HuH-7 (cell line): ENCODE results near the gene PTGS1.
"Not testable (repeated sequence)": the region's sequence is repeated elsewhere in the genome, so short reads cannot be mapped to it uniquely, and the experiment has no call there.

ENCODE experiments used
- DNase-seq: peaks from one replicate; pipeline ENCODE4 v3.0.0; 2011; ENCODE audit warnings: low spot score

Gene PTGS1

DNA sequence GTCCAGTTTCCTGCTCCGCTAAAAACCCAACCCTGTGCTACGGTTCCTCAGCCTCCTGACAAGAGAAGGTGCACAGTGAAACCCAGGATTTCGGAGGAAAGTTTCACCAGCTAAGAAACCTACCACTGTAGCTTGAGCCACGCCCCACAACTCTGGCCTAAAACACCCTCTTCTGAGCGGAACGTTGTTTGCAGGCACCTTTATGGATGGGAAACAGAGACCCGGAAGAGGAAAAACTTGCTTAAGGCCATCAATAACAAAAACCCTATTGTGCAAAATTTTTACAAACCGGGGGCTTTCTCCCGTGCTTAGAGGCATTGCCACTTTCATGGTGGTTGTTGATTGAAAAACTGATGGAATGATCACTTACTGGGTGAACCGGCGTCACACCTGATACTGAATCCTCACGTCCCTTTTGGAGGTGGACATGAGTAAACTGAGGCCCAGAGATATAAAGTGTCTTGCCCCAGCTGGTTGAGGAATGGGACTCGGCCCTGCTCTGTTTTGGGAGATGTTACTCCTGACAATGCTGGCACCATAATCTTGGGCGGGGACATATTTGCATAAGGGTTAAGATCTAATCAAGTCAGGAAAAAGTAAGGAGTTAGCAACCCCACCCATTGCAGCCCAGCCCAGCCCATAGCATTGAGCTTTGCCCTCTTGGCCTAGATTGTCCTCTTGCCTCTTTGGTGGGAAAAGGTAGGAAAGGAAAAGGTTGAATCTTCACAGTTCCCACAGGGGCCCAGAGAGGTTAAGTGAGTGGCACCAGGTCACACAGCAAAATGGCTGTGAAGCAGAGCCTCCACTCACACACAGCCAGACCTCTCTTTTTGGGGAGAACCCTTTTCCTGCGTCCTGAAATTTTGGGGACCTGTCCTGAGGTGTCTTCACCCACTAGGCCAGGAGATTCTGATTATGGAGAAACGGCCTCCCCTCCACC lies 23.2 kb upstream of the PTGS1 start:
- peak; percentile 57 for DNase-seq

DNA sequence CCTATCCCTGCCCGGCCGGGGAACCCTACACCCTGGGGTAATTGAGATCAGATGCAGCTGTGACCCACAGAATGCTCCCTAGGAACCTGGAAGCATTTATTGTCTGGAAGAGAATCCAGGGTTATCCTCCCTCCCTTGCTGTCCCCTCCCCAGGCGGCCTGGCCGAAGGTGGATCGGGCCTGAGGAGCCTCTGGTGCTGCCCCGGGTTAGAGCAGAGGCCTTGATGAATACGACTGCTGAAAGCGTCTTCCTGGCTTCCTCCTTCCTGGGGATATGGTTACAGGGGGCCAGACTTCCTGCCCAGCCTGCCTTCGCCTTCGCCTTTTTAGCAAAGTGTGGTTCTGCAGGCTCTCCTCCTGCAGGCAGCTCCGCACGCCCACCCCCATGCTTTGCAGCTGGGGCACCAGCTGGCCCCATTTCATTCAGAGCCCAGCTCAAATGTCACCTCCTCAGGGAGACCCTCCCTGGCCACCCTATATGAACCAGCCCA lies 22.5 kb upstream of the PTGS1 start:
- DNase-seq, result no peak

GRCh38 chr9:122348791-122349190 lies 22.0 kb upstream of the PTGS1 start:
- no peak for DNase-seq

GRCh38 chr9:122349201-122349600 lies 21.6 kb upstream of the PTGS1 start:
- DNase-seq, result no peak

DNA sequence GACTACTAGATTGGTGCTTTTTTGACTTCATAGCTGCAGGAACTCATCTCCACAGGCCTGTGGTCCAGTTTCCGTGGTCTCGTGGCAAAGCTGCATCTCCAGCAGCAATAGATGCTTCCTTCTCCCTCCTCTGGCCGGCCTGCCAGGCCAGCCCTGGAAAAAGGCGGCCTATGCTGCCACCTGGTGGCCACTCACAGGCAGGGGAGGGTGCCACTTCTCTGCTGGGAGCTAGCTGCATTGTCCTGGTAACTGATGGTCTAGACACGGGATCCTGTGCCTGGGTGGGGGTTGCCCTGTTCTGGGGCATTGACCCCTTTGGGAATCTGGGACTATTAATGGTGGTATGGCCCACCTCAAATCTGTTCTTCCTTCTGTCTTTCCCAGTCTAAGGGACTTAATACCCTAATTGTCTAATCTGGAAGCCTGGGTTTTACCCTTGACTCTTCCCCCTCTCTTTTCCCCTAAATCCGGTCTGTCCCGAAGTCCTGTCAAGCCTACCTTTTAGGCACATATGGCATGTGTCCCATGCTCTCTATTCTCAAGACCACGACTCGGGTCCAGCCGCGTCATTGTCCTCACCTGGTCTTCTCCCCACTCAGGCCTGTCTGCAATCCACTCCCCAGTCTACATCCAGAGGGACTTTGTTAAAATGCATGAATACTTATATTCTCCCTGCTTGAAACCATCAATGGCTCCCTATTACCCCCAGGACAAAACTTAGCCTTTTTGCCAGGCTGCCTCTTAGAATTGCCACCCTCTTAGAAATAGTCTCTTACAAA lies 20.1 kb upstream of the PTGS1 start:
- DNase-seq, result peak; percentile 91

GRCh38 chr9:122354536-122355199 lies 16.2 kb upstream of the PTGS1 start:
- DNase-seq, result no peak

DNA sequence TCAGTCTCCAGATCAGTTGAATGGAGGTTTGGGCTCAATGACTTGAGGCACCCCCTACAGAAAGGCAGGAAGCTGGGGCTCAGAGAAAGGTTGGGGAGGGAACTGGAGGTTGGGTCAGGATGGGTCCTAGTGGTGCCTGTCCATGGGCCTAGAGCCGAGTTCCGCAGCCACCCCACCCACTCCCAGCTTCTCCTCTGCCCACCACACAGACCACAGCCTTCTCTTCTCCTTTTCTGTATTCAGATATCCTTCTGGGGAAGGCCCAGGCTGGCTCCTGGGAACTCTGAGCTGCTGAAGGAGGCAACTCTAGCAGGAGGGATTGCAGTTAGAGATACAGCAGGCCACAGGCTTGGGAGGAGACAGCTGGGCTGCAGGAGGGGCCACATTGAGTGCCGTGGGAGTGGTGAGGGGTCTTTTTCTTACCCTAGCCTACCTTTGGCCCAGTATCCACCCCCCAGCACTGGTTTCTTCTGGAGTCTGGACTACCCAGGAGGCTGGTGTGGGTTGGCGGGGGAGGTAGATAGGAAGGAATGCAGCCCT lies 15.4 kb upstream of the PTGS1 start:
- DNase-seq, result no peak

DNA sequence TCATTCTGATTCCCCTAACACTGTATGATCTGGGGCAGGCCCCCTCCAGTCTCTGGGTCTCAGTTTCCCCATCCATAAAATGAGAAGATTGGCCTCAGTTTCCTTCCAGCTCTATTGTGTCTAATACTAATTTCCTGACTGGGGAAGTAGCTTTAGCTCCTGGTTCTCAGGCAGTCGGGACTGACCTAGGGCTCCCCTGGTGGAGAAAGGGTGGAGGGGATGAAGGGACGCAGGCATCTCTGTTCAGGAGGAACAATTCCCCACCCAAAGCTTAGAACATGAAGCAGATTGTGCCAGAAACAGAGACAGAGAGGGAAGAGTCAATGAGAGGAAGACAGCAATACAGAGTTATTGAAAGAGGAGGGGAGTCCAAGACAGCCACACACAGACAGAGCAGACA lies 14.2 kb upstream of the PTGS1 start:
- peak; percentile 67 for DNase-seq

DNA sequence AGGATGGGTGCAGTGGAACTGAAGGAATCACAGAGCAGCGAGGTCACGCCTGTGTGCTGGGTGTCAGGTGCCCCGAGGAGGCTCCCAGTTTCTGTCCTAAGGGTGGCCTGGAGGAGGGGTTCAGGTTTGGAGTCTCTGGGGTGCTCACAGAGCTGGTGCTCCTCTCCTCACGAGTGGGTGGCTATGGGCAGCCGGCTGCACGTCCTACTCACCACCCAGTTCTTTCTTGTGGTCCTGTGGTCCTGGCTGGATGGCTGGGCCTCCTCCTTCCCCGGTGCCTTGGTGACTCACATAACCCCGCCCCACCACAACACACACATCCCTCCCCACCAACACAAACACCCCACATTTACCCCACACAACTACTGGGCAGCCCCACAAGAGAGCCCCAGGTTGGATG lies 9.9 kb upstream of the PTGS1 start:
- DNase-seq, result no peak

GRCh38 chr9:122363131-122363530 lies 7.7 kb upstream of the PTGS1 start:
- not testable (repeated sequence) for DNase-seq

DNA sequence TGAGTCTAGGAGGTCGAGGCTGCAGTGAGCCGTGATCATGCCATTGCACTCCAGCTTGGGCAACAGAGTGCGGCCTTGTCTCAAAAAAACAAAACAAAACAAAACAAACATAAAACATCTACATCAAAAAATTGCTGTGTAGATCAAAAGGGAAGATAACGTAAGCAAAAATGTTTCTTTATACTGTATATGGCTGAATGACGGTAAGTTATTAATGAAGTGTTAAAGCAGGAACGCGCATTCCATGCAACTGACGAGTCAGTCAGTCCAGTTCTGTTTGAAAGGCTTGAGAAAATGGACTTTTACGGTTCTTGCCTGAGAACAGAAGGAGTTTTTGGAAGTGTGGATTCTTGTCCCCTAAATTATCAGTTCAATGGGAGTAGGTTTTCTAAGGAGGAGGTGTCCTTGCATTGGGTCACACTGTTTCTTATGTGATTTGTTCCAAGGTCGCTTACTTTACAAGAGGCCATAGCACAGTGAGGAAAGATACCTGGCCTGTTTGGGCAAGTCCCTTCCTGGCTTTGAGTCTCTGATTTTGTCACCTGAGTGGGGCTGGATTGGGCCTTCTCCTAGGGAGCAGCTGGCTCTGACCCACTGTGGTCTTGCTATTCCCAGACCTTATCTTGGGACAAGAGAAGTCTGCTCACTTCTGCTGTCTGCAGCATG lies 6.6 kb upstream of the PTGS1 start:
- no peak for DNase-seq

DNA sequence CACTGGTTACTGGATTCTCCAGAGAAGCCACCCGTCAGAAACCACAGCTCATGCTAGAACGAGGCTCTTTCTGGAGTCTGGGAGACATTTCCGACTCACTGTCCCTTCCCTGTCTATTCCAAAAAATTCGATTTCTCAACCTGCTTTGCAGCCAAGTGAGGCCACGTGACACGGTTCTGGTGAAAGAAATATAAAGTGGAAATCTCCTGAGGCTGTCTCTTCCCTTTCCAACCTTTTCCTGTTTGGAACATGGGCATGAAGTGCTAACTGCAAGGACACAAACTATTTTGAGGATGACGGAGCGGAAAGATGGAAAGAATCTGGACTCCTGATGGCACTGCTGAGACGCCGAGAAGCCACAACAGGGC lies 6.1 kb upstream of the PTGS1 start:
- no peak for DNase-seq

- no peak for DNase-seq
Measured at GRCh38 chr9:122366074-122366660, 4.7 kb upstream of the PTGS1 start.

DNA sequence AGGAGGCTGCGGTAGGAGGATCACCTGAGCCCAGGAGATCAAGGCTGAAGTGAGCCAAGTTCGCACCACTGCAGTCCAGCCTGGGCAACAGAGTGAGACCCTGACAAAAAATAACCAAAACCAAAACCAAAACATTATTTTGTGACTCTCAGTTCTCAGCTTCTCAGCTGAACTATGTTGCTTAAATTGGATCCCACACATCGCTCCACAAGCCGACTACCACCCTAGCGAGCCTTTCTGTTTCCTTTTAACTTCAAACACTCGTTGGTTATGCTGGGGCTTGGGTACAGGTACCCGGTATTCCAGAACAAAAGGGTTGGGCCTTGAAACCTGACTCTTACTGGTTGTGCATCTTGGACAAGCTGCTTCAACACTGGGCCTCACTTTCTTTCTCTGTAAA lies 3.8 kb upstream of the PTGS1 start:
- no peak for DNase-seq

- no peak for DNase-seq
Measured at GRCh38 chr9:122367774-122368460, 2.9 kb upstream of the PTGS1 start.

DNA sequence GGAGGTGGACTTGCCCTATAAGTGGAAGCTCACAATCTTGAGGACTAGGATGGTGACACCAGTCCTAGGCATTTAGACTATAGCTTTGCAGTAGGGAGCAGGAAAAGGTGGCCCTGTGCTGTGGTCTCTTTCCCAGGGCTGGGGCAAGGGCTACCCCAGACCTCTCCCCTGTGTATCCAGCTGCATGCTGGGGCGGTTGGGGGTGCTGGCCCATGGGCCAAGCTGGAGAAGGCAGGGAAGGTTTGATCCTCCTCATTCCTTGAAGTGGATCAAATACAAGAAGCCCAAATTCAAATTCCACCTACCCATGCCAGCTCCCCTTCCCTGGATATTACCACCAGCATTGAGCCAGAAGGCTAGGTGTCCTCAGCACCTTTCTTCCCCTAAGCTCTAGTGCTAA lies 2.2 kb upstream of the PTGS1 start:
- no peak for DNase-seq

- no peak for DNase-seq
Measured at GRCh38 chr9:122370303-122370702, 521 bp upstream of the PTGS1 start.

DNA sequence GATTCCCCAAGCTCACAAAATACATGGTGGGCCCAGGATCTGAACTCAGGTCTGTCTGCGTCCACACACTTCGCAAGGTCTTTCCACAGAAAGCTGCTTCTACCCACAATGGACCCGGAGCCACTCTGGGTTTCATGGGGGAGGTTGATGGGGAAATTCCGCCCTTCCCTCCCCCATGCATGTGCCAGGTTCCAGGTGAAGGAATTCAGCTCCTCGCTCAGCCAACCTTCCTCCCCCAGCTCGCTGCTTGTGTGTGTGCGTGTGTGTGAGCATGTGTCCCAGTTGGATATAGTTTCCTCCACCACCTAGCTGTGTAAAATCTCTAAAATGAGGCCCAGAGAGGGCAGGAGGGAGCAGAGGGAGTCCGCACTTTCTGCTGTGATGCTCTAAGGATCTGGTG lies 1.0 kb downstream of the PTGS1 start:
- no peak for DNase-seq

GRCh38 chr9:122372856-122373845 lies 2.3 kb downstream of the PTGS1 start:
- DNase-seq, result no peak
